ENCODE measurements around the gene ETDA. TPM values are rescaled to one million over a fixed set of nuclear protein-coding genes. Genes with fewer than 3 reads are reported as not detected.

The ETDA gene
- total RNA-seq, 1 donor from 2014 or later, result not detected

GRCh38 chrX:135295944-135296305 lies 44.1 kb downstream of the ETDA start:
- intact Hi-C loops (cut with DNase I), result no loop called here
- DNase-seq (no peak), ATAC-seq (no peak)
- H3K27ac ChIP-seq, result no peak overlapping the region
- no peaks in the 10 kb centered on the region for H3K4me1 ChIP-seq
- H3K36me3 ChIP-seq, result no peaks in the 10 kb centered on the region
- TF ChIP-seq, protein P1, sequence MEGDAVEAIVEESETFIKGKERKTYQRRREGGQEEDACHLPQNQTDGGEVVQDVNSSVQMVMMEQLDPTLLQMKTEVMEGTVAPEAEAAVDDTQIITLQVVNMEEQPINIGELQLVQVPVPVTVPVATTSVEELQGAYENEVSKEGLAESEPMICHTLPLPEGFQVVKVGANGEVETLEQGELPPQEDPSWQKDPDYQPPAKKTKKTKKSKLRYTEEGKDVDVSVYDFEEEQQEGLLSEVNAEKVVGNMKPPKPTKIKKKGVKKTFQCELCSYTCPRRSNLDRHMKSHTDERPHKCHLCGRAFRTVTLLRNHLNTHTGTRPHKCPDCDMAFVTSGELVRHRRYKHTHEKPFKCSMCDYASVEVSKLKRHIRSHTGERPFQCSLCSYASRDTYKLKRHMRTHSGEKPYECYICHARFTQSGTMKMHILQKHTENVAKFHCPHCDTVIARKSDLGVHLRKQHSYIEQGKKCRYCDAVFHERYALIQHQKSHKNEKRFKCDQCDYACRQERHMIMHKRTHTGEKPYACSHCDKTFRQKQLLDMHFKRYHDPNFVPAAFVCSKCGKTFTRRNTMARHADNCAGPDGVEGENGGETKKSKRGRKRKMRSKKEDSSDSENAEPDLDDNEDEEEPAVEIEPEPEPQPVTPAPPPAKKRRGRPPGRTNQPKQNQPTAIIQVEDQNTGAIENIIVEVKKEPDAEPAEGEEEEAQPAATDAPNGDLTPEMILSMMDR (IDR thresholded peaks at IDR 0.05), result no peak
- no peaks in the 10 kb centered on the region for H3K9me3 ChIP-seq
- peak overlapping the region; percentile 26 for H3K4me3 ChIP-seq
- H3K27me3 ChIP-seq, result no peaks in the 10 kb centered on the region

GRCh38 chrX:135302269-135302873 lies 50.5 kb downstream of the ETDA start:
- Histone ChIP-seq H3K27me3 (no peaks in the 10 kb centered on the region), H3K4me3 (no peak overlapping the region), H3K36me3 (no peaks in the 10 kb centered on the region), H3K9me3 (no peaks in the 10 kb centered on the region), H3K27ac (no peak overlapping the region), H3K4me1 (no peaks in the 10 kb centered on the region)
- ATAC-seq (peak; percentile 33), DNase-seq (no peak)
- TF ChIP-seq, protein P1 (IDR thresholded peaks at IDR 0.05), result no peak
- intact Hi-C loops (cut with DNase I), result no loop called here

Other genes with a start within 250 kb of the ETDA start
- 15.6 TPM for gene RTL8B, start 229.5 kb upstream of the ETDA start, total RNA-seq
- 80.9 TPM for gene RTL8C, start 219.7 kb upstream of the ETDA start, total RNA-seq
- gene RTL8A, start 199.9 kb upstream of the ETDA start, total RNA-seq, result 34.7 TPM
- gene SMIM10L2B, start 153.3 kb upstream of the ETDA start, total RNA-seq, result 2.4 TPM
- gene ETDB, start 131.5 kb upstream of the ETDA start, total RNA-seq, result not detected
- gene CT55, start 80.7 kb upstream of the ETDA start, total RNA-seq, result not detected
- not detected for gene ETDC, start 57.4 kb downstream of the ETDA start, total RNA-seq
- gene ZNF75D, start 92.0 kb downstream of the ETDA start, total RNA-seq, result 10.5 TPM
- gene ZNF449, start 92.7 kb downstream of the ETDA start, total RNA-seq, result 4.7 TPM
- 2.0 TPM for gene SMIM10L2A, start 169.9 kb downstream of the ETDA start, total RNA-seq

Measured in upper lobe of right lung (tissue), 1 donor.